A673 (cell line): ENCODE data around the gene HEXD. TPM values are rescaled to one million over a fixed set of nuclear protein-coding genes. Genes with fewer than 3 reads are reported as not detected.

ENCODE experiments used
- BruUV-seq: library from RNA; stranded (reverse); fragments of 400-500 nt; replicated peaks from 2 replicates; lab custom pipeline; 2021; lab: Mats Ljungman, UMichigan
- CTCF ChIA-PET: fragments of 300-600 bp; sonication (Branson Sonifier 250); formaldehyde crosslinking; loops from one replicate; lab custom pipeline; 2022; ENCODE audit warnings: antibody characterized with exemption; lab: Charles Lee
- POLR2A ChIA-PET: fragments of 300-600 bp; sonication (Branson Sonifier 250); formaldehyde crosslinking; loops from one replicate; lab custom pipeline; 2022; ENCODE audit warnings: antibody characterized with exemption; ENCODE audit not compliant: low non-redundant PET; lab: Charles Lee
- DNase-seq: peaks from one replicate; pipeline ENCODE4 v3.0.0-alpha.2; 2015; ENCODE audit warnings: low spot score
- H3K27ac ChIP-seq: fragments of 200-600 bp; sonication (generic); 2 replicates; pipeline ENCODE4 v1.5.1; 2016; ENCODE audit warnings: mixed run types, low read depth, mild to moderate bottlenecking, mixed read lengths, antibody characterized with exemption, low read length; ENCODE audit not compliant: poor library complexity, severe bottlenecking
- H3K27me3 ChIP-seq: fragments of 200-600 bp; sonication (generic); replicated peaks from 2 replicates; pipeline ENCODE4 v1.6.1; 2017; ENCODE audit warnings: mixed run types, low read depth, mild to moderate bottlenecking, mixed read lengths, antibody characterized with exemption, low read length; ENCODE audit not compliant: insufficient read depth, poor library complexity
- H3K36me3 ChIP-seq: fragments of 200-600 bp; sonication (generic); 2 replicates; pipeline ENCODE4 v1.6.1; 2016; ENCODE audit warnings: mixed run types, mild to moderate bottlenecking, mixed read lengths, antibody characterized with exemption, low read length; ENCODE audit not compliant: insufficient read depth, poor library complexity, severe bottlenecking
- H3K4me1 ChIP-seq: fragments of 200-600 bp; sonication (generic); 2 replicates; pipeline ENCODE4 v1.6.1; 2017; ENCODE audit warnings: mixed run types, mild to moderate bottlenecking, mixed read lengths, antibody characterized with exemption, low read length; ENCODE audit not compliant: insufficient read depth, poor library complexity, severe bottlenecking
- H3K4me3 ChIP-seq: fragments of 200-600 bp; sonication (generic); 2 replicates; pipeline ENCODE4 v1.5.1; 2016; ENCODE audit warnings: low read depth, mixed run types, mild to moderate bottlenecking, mixed read lengths, low read length; ENCODE audit not compliant: poor library complexity, severe bottlenecking
- H3K9me3 ChIP-seq: fragments of 200-600 bp; sonication (generic); 2 replicates; pipeline ENCODE4 v1.6.1; 2016; ENCODE audit warnings: mixed run types, low read depth, mild to moderate bottlenecking, mixed read lengths, antibody characterized with exemption, low read length; ENCODE audit not compliant: poor library complexity, severe bottlenecking
- CTCF ChIP-seq: fragments of 300-800, 200-600 bp; sonication (generic); conservative IDR thresholded peaks from 2 replicates; pipeline ENCODE4 v1.5.1; 2017; ENCODE audit warnings: low read depth, mild to moderate bottlenecking, antibody characterized with exemption, low read length, moderate library complexity, mixed read lengths
- EZH2 ChIP-seq: fragments of 200-600 bp; sonication (generic); IDR thresholded peaks from 2 replicates; pipeline ENCODE4 v1.6.1; 2017; ENCODE audit warnings: borderline replicate concordance, low read depth, mild to moderate bottlenecking, mixed read lengths, antibody characterized with exemption, low read length; ENCODE audit not compliant: poor library complexity, severe bottlenecking
- intact Hi-C: fragments of 100-400 bp; cut with micrococcal nuclease; formaldehyde crosslinking; loops from one replicate; pipeline ENCODE4 v1.10.0; 2022; ENCODE audit not compliant: unreplicated experiment
- total RNA-seq: library from RNA; stranded (reverse); gene quantifications from 2 replicates; pipeline ENCODE4 v1.2.3, GENCODE V29; 2021

The HEXD gene
- total RNA-seq, 1 experiment from 2014 or later: 20.1 TPM

- no TSS peak for BruUV-seq
- no peak overlapping the region for H3K27ac ChIP-seq
- H3K4me1 ChIP-seq: no peaks in the 10 kb centered on the region
- ChIA-PET CTCF (no interaction called here), POLR2A (no interaction called here)
- H3K9me3 ChIP-seq: no peaks in the 10 kb centered on the region
- H3K27me3 ChIP-seq: no peaks in the 10 kb centered on the region
- intact Hi-C loops: no loop called here
- TF ChIP-seq EZH2 (no peak), CTCF (no peak)
- peaks cover 11% of the 10 kb centered on the region for H3K36me3 ChIP-seq
- no peak overlapping the region for H3K4me3 ChIP-seq
- DNase-seq: no peak
Measured at GRCh38 chr17:82490512-82491195, 72.5 kb downstream of the HEXD start.

- intact Hi-C loops: no loop called here
- CTCF ChIA-PET: no interaction called here
- peaks cover 8% of the 10 kb centered on the region for H3K36me3 ChIP-seq
- TF ChIP-seq CTCF (no peak), EZH2 (no peak)
- no peak for DNase-seq
- no peak overlapping the region for H3K4me3 ChIP-seq
- POLR2A ChIA-PET: no interaction called here
- no peaks in the 10 kb centered on the region for H3K27me3 ChIP-seq
- no peaks in the 10 kb centered on the region for H3K4me1 ChIP-seq
- no peaks in the 10 kb centered on the region for H3K9me3 ChIP-seq
- BruUV-seq: no TSS peak
- H3K27ac ChIP-seq: no peak overlapping the region
Measured at GRCh38 chr17:82491196-82491530, 73.0 kb downstream of the HEXD start.

GRCh38 chr17:82491533-82491932 lies 73.4 kb downstream of the HEXD start:
- intact Hi-C loops: no loop called here
- CTCF ChIA-PET: no interaction called here

More at GRCh38 chr17:82491533-82491932, 73.4 kb downstream of the HEXD start:
- no TSS peak for BruUV-seq
- H3K9me3 ChIP-seq: no peaks in the 10 kb centered on the region
- POLR2A ChIA-PET: no interaction called here
- DNase-seq: no peak
- H3K4me1 ChIP-seq: no peaks in the 10 kb centered on the region
- H3K27me3 ChIP-seq: no peaks in the 10 kb centered on the region
- peaks cover 4% of the 10 kb centered on the region for H3K36me3 ChIP-seq
- TF ChIP-seq EZH2 (no peak), CTCF (no peak)
- H3K27ac ChIP-seq: no peak overlapping the region
- H3K4me3 ChIP-seq: no peak overlapping the region

Other genes starting within 250 kb of the HEXD start
- 43.6 and 58.8 TPM in 2 replicates for gene CCDC57, start 205.5 kb upstream of the HEXD start, total RNA-seq
- gene SLC16A3, start 189.3 kb upstream of the HEXD start, total RNA-seq: 0.97 and 2.8 TPM in 2 replicates
- gene CSNK1D, start 144.6 kb upstream of the HEXD start, total RNA-seq: 139 and 150 TPM in 2 replicates
- gene CD7, start 100.7 kb upstream of the HEXD start, total RNA-seq: not detected in 2 replicates
- 1.4 and 2.8 TPM in 2 replicates for gene SECTM1, start 84.6 kb upstream of the HEXD start, total RNA-seq
- 0.39 and 1.2 TPM in 2 replicates for gene TEX19, start 59.1 kb upstream of the HEXD start, total RNA-seq
- gene UTS2R, start 46.6 kb upstream of the HEXD start, total RNA-seq: 0.52 and 0.58 TPM in 2 replicates
- 25.0 and 30.9 TPM in 2 replicates for gene OGFOD3, start 239 bp downstream of the HEXD start, total RNA-seq
- 72.8 and 91.1 TPM in 2 replicates for gene CYBC1, start 32.4 kb downstream of the HEXD start, total RNA-seq
- 74.1 and 75.7 TPM in 2 replicates for gene NARF, start 40.4 kb downstream of the HEXD start, total RNA-seq
- 107 and 116 TPM in 2 replicates for gene FOXK2, start 101.4 kb downstream of the HEXD start, total RNA-seq
- 69.9 and 73.0 TPM in 2 replicates for gene WDR45B, start 230.1 kb downstream of the HEXD start, total RNA-seq